GM12878 (cell line): ENCODE measurements around the gene ZBTB8OS. TPM values are rescaled to one million over a fixed set of nuclear protein-coding genes. Genes with fewer than 3 reads are reported as not detected.

Experiments used
- ATAC-seq: fragments of 200-7000 bp; cut with Tn5 transposase; 3 replicates; pipeline ENCODE4 v1.9.1; 2020; ENCODE audit warnings: mild to moderate bottlenecking, moderate library complexity
- BruUV-seq: library from RNA; stranded (reverse); fragments of 400-500 nt; replicated peaks from 2 replicates; lab custom pipeline; 2021; lab: Mats Ljungman, UMichigan
- CTCF ChIA-PET: fragments of 300-600 bp; sonication (Branson Sonifier 250); formaldehyde crosslinking; extraction: SDS; loops from one replicate; lab custom pipeline; 2021; ENCODE audit warnings: inconsistent platforms; lab: Yijun Ruan, JAX
- POLR2A ChIA-PET: fragments of 350-600 bp; formaldehyde crosslinking; extraction: SDS; loops from one replicate; lab custom pipeline; 2021; ENCODE audit warnings: inconsistent platforms; lab: Charles Lee
- RAD21 ChIA-PET: fragments of 300-600 bp; sonication (Branson Sonifier 250); formaldehyde crosslinking; loops from one replicate; lab custom pipeline; 2023; ENCODE audit warnings: antibody characterized with exemption; ENCODE audit not compliant: unreplicated experiment; lab: Charles Lee
- SMC1A ChIA-PET: fragments of 300-600 bp; sonication (Branson Sonifier 250); formaldehyde crosslinking; loops from one replicate; lab custom pipeline; 2023; ENCODE audit not compliant: unreplicated experiment, uncharacterized antibody; lab: Charles Lee
- DNase-seq: peaks from one replicate; pipeline ENCODE4 v3.0.0-alpha.2; 2011; ENCODE audit warnings: low read depth, low spot score
- FAIRE-seq: peaks from 3 replicates; lab custom pipeline; 2011; peaks lifted over from hg19 to GRCh38; lab: Jason Lieb, UNC
- H2AFZ ChIP-seq: 2 replicates; pipeline ENCODE4 v1.6.0; 2011; ENCODE audit warnings: low read depth, low read length, control low read depth; ENCODE audit not compliant: control insufficient read depth
- H3K27ac ChIP-seq: 2 replicates; pipeline ENCODE4 v1.5.1; 2011; ENCODE audit warnings: control low read depth; ENCODE audit not compliant: control insufficient read depth, insufficient read depth
- H3K27me3 ChIP-seq, 2 experiments: replicated peaks in 1 of 2; 2 replicates each; pipeline versions ENCODE4 v1.6.0 to v1.6.1; 2011; ENCODE audit warnings: low read length in 1 of 2; ENCODE audit not compliant: control insufficient read depth in 2 of 2, insufficient read depth in 2 of 2
- H3K36me3 ChIP-seq, 2 experiments: 2 replicates each; pipeline ENCODE4 v1.5.1; 2011; ENCODE audit warnings: low read length in 1 of 2; ENCODE audit not compliant: control insufficient read depth in 2 of 2, insufficient read depth in 2 of 2
- H3K4me1 ChIP-seq: 2 replicates; pipeline ENCODE4 v1.6.1; 2011; ENCODE audit warnings: mild to moderate bottlenecking, low read length, moderate library complexity, mixed read lengths; ENCODE audit not compliant: control insufficient read depth, insufficient read depth
- H3K4me2 ChIP-seq: 2 replicates; pipeline ENCODE4 v1.6.0; 2011; ENCODE audit warnings: control low read depth; ENCODE audit not compliant: control insufficient read depth, insufficient read depth
- H3K4me3 ChIP-seq: fragments of 200-600 bp; sonication (generic); 2 replicates; pipeline ENCODE4 v1.5.1; 2016
- H3K79me2 ChIP-seq: 2 replicates; pipeline ENCODE4 v1.6.0; 2011; ENCODE audit warnings: low read length; ENCODE audit not compliant: control insufficient read depth, insufficient read depth
- H3K9ac ChIP-seq: 2 replicates; pipeline ENCODE4 v1.8.0; 2011; ENCODE audit warnings: low read length, control low read depth, mixed read lengths; ENCODE audit not compliant: control insufficient read depth, insufficient read depth
- H3K9me3 ChIP-seq: replicated peaks from 3 replicates; pipeline ENCODE4 v1.5.1; 2011; ENCODE audit warnings: mild to moderate bottlenecking, low read length; ENCODE audit not compliant: control insufficient read depth, insufficient read depth
- H4K20me1 ChIP-seq: 2 replicates; pipeline ENCODE4 v1.6.0; 2011; ENCODE audit not compliant: control insufficient read depth, insufficient read depth
- EED ChIP-seq: sonication (generic); IDR thresholded peaks from 2 replicates; pipeline ENCODE4 v1.6.1; 2016; ENCODE audit warnings: antibody characterized with exemption, low read depth
- GATAD2B ChIP-seq: fragments of 450-650 bp; conservative IDR thresholded peaks from 2 replicates; pipeline ENCODE4 v1.6.1; 2017; ENCODE audit warnings: low read depth, mild to moderate bottlenecking, moderate library complexity
- MEF2B ChIP-seq: fragments of 450-650 bp; IDR thresholded peaks from 2 replicates; pipeline ENCODE4 v1.6.1; 2018; ENCODE audit warnings: mild to moderate bottlenecking, moderate library complexity; ENCODE audit not compliant: partially characterized antibody, poor library complexity, severe bottlenecking
- SP1 ChIP-seq: IDR thresholded peaks from one replicate; pipeline ENCODE4 v1.6.1; 2011; ENCODE audit warnings: low read depth, low read length
- STAT1 ChIP-seq: fragments of 450-650 bp; conservative IDR thresholded peaks from 2 replicates; pipeline ENCODE4 v1.6.1; 2014; ENCODE audit warnings: antibody characterized with exemption, mild to moderate bottlenecking
- TBL1XR1 ChIP-seq: IDR thresholded peaks from 2 replicates; pipeline ENCODE4 v1.6.1; 2012; ENCODE audit warnings: low read depth, low read length, improper control_type of control experiment
- WGBS: methylation state at CpG from one replicate; pipeline ENCODE4 v1.1.6; 2016; ENCODE audit warnings: low lambda C conversion rate; ENCODE audit not compliant: insufficient replicate concordance, insufficient coverage; ENCODE audit errors: missing lambda C conversion rate; 5-methylcytosine and 5-hydroxymethylcytosine counted together
- in situ Hi-C: fragments of 300-500 bp; cut with MboI; formaldehyde crosslinking; loops from 9 replicates; pipeline ENCODE4 v1.14.3; 2018; ENCODE audit warnings: mixed read lengths
- intact Hi-C: fragments of 100-400 bp; cut with micrococcal nuclease; formaldehyde crosslinking; loops from one replicate; pipeline ENCODE4 v1.14.2; 2022; ENCODE audit not compliant: unreplicated experiment
- polyA plus RNA-seq, 11 experiments: library from polyadenylated mRNA; depleted of rRNA in 4 of 11; unstranded in 6 of 11; stranded (reverse) in 5 of 11; fragments of >200 nt; fragmentation: Nextera tagmentation in 4 of 11; fragmentation: Illumina TruSeq in 1 of 11; extraction: Ambion mirVana in 4 of 11; extraction: Trizol in 1 of 11; gene quantifications; 1 replicate in 1 of 11; 2 replicates in 10 of 11; pipeline versions ENCODE4 v1.2.1 to v1.2.3, GENCODE V29; 2011 to 2016; ENCODE audit warnings: inconsistent platforms in 2 of 11, missing spikeins in 2 of 11, low read depth in 1 of 11
- total RNA-seq, 4 experiments: library from RNA; depleted of rRNA in 3 of 4; stranded (reverse); fragments of >200 nt in 3 of 4; fragmentation: Illumina TruSeq in 1 of 4; extraction: Trizol in 1 of 4; gene quantifications; 2 replicates each; pipeline versions ENCODE4 v1.2.1 to v1.2.3, GENCODE V29; 2013 to 2021
- TF ChIP-seq, protein P1 (sequence below): IDR thresholded peaks from 2 replicates; pipeline ENCODE4 v1.6.1; 2011; ENCODE audit warnings: mild to moderate bottlenecking, low read depth, low read length, moderate library complexity; ENCODE audit not compliant: insufficient replicate concordance

ZBTB8OS gene
- total and polyA plus RNA-seq, 10 of the 15 experiments (the other 5 are each of a cell fraction or from before 2014, with no cell fraction given), result 77.8 to 350 (median 139) TPM

DNA sequence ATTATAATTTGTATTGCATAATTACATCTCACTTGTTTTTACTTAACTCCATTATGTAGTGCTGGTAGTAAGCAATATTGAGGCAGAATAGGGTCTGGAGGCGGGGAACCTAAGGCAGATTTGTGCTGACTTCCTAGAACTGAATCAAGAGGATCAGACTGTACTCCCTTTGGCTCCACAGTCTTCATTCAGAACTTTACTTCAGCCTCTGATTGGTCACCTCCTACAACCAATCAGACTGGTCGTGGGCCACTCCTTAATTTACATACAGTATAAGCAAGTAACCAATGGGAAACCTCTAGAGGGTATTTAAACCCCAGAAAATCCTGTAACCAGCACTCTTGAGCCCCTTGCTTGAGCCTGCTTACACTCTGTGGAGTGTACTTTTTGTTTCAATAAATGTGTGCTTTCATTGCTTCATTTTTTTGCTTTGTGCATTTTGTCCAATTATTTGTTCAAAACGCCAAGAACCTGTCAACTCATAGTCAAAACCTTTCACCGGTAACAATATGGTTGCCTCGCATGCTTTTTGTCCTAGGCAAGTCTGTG, 31.6 kb downstream of the ZBTB8OS start:
- no peak overlapping the region for H3K4me3 ChIP-seq
- ChIA-PET RAD21 (interaction anchor here (1.4 to 2.6 kb wide), 2 partner anchors 32 to 99 kb away, joined by 8 to 20 read pairs; partner anchors contain the start of genes RBBP4 and ZBTB8OS), POLR2A (interaction anchor here (0.5 kb wide), 1 partner anchor 336 kb away, joined by 6 read pairs; no protein-coding TSS in a partner anchor), CTCF (interaction anchor here (1.1 to 2.6 kb wide), 3 partner anchors 21 to 98 kb away, joined by 4 to 38 read pairs (median 5); no protein-coding TSS in a partner anchor), SMC1A (interaction anchor here (1.5 to 2.5 kb wide), 3 partner anchors 19 to 99 kb away, joined by 3 to 19 read pairs (median 9); no protein-coding TSS in a partner anchor)
- H3K9me3 ChIP-seq, result peaks cover 4% of the 10 kb centered on the region
- peak overlapping the region; percentile 72; the same call in 1 of the 2 replicates for H3K4me2 ChIP-seq
- BruUV-seq, result no TSS peak
- no peak for ATAC-seq
- H3K27ac ChIP-seq, result peak overlapping the region; percentile 80
- peaks cover 32% of the 10 kb centered on the region for H3K4me1 ChIP-seq
- peaks cover 0 to 10% of the 10 kb centered on the region in 2 experiments; a peak in 3 of 4 replicates for H3K36me3 ChIP-seq
- H3K27me3 ChIP-seq, result no peaks in the 10 kb centered on the region
- intact Hi-C loops (no loop called here), in situ Hi-C loops (no loop called here)
- no peaks in the 10 kb centered on the region for H4K20me1 ChIP-seq
- H3K79me2 ChIP-seq, result peaks cover 12% of the 10 kb centered on the region
- H3K9ac ChIP-seq, result no peak overlapping the region
- H2AFZ ChIP-seq, result no peak overlapping the region
- WGBS, result 97% methylated on average over 5 of the region's 5 CpGs
- no peak for FAIRE-seq
- TF ChIP-seq EED, result no peak
- TF ChIP-seq TBL1XR1, result no peak
- no peak for TF ChIP-seq SP1
- TF ChIP-seq GATAD2B, result no peak
- TF ChIP-seq MEF2B, result no peak
- no peak for TF ChIP-seq STAT1
- TF ChIP-seq, protein P1, sequence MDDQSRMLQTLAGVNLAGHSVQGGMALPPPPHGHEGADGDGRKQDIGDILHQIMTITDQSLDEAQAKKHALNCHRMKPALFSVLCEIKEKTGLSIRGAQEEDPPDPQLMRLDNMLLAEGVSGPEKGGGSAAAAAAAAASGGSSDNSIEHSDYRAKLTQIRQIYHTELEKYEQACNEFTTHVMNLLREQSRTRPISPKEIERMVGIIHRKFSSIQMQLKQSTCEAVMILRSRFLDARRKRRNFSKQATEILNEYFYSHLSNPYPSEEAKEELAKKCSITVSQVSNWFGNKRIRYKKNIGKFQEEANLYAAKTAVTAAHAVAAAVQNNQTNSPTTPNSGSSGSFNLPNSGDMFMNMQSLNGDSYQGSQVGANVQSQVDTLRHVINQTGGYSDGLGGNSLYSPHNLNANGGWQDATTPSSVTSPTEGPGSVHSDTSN, result no peak
- no peak for DNase-seq
